HG02678 (cell line): ENCODE measurements around the gene DDC.

Experiments
- ATAC-seq: cut with Tn5 transposase; IDR thresholded peaks from one replicate; pipeline ENCODE4 v1.9.1; 2021; ENCODE audit warnings: mild to moderate bottlenecking, moderate library complexity; ENCODE audit not compliant: unreplicated experiment

DDC gene

GRCh38 chr7:50418526-50419290 is 146.5 kb downstream of the DDC start:
- no peak for ATAC-seq

GRCh38 chr7:50418086-50418515 is 147.1 kb downstream of the DDC start:
- ATAC-seq = peak; percentile 89

GRCh38 chr7:50416527-50417182 is 148.6 kb downstream of the DDC start:
- ATAC-seq = peak; percentile 73

- ATAC-seq = no peak
Measured at GRCh38 chr7:50415844-50416364, 149.3 kb downstream of the DDC start.

- ATAC-seq = no peak
Measured at GRCh38 chr7:50413561-50413960, 151.6 kb downstream of the DDC start.

GRCh38 chr7:50412973-50413372 is 152.2 kb downstream of the DDC start:
- ATAC-seq = no peak

- peak; percentile 36 for ATAC-seq
Measured at GRCh38 chr7:50411332-50411731, 153.9 kb downstream of the DDC start.

- peak; percentile 52 for ATAC-seq
Measured at GRCh38 chr7:50409856-50410745, 155.1 kb downstream of the DDC start.
